Measurements from ENCODE around the gene ILRUN. TPM values are rescaled to one million over a fixed set of nuclear protein-coding genes. Genes with fewer than 3 reads are reported as not detected.
"Not testable (repeated sequence)": the region's sequence is repeated elsewhere in the genome, so short reads cannot be mapped to it uniquely, and the experiment has no call there.

Gene ILRUN
- total RNA-seq, 1 donor from 2014 or later = 56.3 TPM

DNA sequence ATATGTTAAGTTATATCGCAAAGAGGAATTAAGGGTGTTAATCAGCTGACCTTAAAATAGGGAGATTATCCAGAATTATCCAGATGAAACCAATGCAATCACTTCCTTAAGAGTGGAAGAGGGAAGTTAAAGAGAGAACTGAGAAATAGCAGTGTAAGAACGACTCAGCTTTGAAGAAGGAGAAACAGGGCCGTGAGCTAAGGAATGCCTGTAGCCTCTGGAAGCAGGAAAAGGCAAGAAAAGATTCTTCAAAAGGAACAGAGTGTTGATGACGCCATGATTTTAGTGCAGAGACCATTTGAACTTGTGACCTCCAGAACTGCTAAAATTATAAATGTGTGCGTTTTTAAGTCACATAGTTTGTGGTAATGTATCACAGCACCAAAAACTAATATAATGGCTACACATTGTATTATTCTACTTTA lies 32.7 kb downstream of the ILRUN start:
- Mint-ChIP-seq H3K36me3 (ENCODE audit: insufficient read depth) (peaks cover 2% of the 10 kb centered on the region), H3K9me3 (ENCODE audit: low read depth) (no peaks in the 10 kb centered on the region), H3K4me1 (ENCODE audit: low read depth) (peaks cover 27% of the 10 kb centered on the region), H3K27ac (no peak overlapping the region), H3K4me3 (ENCODE audit: low read depth) (no peak overlapping the region), H3K27me3 (no peaks in the 10 kb centered on the region)
- no peak for DNase-seq (ENCODE audit: low spot score, unreplicated experiment)
- TF ChIP-seq, protein P1, sequence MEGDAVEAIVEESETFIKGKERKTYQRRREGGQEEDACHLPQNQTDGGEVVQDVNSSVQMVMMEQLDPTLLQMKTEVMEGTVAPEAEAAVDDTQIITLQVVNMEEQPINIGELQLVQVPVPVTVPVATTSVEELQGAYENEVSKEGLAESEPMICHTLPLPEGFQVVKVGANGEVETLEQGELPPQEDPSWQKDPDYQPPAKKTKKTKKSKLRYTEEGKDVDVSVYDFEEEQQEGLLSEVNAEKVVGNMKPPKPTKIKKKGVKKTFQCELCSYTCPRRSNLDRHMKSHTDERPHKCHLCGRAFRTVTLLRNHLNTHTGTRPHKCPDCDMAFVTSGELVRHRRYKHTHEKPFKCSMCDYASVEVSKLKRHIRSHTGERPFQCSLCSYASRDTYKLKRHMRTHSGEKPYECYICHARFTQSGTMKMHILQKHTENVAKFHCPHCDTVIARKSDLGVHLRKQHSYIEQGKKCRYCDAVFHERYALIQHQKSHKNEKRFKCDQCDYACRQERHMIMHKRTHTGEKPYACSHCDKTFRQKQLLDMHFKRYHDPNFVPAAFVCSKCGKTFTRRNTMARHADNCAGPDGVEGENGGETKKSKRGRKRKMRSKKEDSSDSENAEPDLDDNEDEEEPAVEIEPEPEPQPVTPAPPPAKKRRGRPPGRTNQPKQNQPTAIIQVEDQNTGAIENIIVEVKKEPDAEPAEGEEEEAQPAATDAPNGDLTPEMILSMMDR (IDR thresholded peaks at IDR 0.05; ENCODE audit: unreplicated experiment) = no peak

DNA sequence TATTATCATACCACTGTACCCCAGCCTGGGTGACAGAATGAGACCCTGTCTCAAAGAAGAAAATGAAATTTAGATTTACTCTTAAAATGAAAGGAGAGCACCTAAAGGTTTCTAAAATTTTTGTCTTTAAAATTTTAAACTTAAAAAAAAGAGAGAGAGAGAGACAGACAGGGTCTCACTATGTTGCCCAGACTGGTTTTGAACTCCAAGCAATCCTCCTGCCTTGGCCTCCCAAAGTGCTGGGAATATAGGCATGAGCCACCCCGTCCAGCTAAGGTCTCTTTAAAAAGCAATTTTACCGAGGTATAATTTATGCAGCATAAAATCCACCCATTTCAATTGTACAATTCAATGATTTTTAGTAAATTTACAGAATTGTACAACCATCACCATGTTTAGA lies 33.2 kb downstream of the ILRUN start:
- DNase-seq (ENCODE audit: low spot score, unreplicated experiment) = no peak
- Mint-ChIP-seq H3K4me3 (ENCODE audit: low read depth) (no peak overlapping the region), H3K36me3 (ENCODE audit: insufficient read depth) (peaks cover 2% of the 10 kb centered on the region), H3K27me3 (no peaks in the 10 kb centered on the region), H3K27ac (no peak overlapping the region), H3K4me1 (ENCODE audit: low read depth) (peaks cover 28% of the 10 kb centered on the region), H3K9me3 (ENCODE audit: low read depth) (no peaks in the 10 kb centered on the region)
- TF ChIP-seq, protein P1 (IDR thresholded peaks at IDR 0.05; ENCODE audit: unreplicated experiment) = no peak

DNA sequence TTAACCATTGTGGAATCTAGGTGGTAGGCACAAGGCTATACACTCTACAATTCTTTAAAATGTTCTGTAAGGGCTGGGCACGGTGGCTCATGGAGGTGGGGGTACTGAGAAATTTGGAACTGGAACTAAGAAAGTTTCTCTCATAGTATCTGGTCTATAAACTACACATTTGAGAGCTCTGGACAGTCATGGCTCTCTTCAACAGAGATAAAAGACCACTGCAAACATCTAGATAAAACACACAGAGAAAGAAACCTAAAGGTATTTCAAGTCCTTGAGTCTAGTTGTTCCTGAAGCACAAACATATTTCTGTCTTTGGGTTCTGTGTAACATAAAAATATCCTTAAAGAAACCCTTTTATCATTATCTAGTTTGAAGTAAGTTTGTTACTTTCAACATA lies 35.2 kb downstream of the ILRUN start:
- no peak for DNase-seq (ENCODE audit: low spot score, unreplicated experiment)
- peaks cover 29% of the 10 kb centered on the region for H3K4me1 Mint-ChIP-seq (ENCODE audit: low read depth)
- TF ChIP-seq, protein P1 (IDR thresholded peaks at IDR 0.05; ENCODE audit: unreplicated experiment) = no peak
- H3K4me3 Mint-ChIP-seq (ENCODE audit: low read depth) = no peak overlapping the region
- H3K36me3 Mint-ChIP-seq (ENCODE audit: insufficient read depth) = peaks cover 2% of the 10 kb centered on the region
- H3K27ac Mint-ChIP-seq = no peak overlapping the region
- no peaks in the 10 kb centered on the region for H3K27me3 Mint-ChIP-seq
- no peaks in the 10 kb centered on the region for H3K9me3 Mint-ChIP-seq (ENCODE audit: low read depth)

DNA sequence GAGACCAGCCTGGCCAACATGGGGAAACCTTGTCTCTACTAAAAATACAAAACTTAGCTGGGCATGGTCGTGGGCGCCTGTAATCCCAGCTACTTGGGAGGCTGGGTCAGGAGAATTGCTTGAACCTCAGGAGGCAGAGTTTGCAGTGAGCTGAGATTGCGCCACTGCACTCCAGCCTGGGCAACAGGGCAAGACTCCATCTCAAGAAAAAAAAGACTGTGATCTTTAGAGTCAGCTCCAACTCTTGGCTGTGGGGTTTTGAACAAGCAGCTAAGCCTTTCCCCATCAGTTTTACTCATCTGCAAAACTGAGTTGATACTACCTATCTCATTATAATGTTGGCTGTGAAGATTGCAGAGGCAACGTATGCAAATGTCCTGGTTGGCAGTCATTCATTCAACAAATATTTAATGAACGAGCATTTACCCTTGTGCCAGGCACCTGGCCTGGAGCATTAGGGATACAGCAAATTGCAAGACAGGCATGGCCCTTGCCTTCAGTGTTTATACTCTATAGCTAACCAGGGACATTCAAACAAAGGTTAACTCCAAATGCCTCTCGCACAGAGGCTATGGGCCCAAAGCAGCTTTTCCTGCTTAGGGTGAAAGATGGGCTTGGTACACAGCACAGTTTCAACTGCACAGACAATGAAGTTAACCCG lies 37.8 kb downstream of the ILRUN start:
- Mint-ChIP-seq H3K36me3 (ENCODE audit: insufficient read depth) (peaks cover 5% of the 10 kb centered on the region), H3K4me1 (ENCODE audit: low read depth) (peaks cover 29% of the 10 kb centered on the region), H3K4me3 (ENCODE audit: low read depth) (no peak overlapping the region), H3K27ac (peak overlapping the region; percentile 59), H3K27me3 (no peaks in the 10 kb centered on the region), H3K9me3 (ENCODE audit: low read depth) (no peaks in the 10 kb centered on the region)
- no peak for DNase-seq (ENCODE audit: low spot score, unreplicated experiment)
- TF ChIP-seq, protein P1 (IDR thresholded peaks at IDR 0.05; ENCODE audit: unreplicated experiment) = no peak

DNA sequence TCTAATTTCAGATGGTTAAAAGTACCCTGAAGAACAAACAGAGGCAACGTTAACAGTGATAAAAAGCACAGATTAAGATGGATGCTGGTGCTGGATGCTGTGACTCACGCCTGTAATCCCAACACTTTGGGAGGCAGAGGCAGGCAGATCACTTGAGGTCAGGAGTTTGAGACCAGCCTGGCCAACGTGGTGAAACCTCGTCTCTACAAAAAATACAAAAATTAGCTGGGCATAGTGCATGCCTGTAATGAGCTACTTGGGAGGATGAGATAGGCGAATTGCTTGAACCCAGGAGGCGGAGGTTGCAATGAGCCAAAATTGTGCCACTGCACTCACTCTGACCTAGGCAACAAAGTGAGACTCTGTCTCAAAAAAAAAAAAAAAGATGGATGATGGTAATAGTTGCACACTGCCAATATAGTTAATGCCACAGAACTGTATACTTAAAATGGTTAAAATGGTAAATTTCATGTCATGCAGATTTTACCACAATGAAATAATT lies 38.5 kb downstream of the ILRUN start:
- H3K27me3 Mint-ChIP-seq; H3K4me3 Mint-ChIP-seq (ENCODE audit: low read depth); DNase-seq (ENCODE audit: low spot score, unreplicated experiment); H3K9me3 Mint-ChIP-seq (ENCODE audit: low read depth); H3K36me3 Mint-ChIP-seq (ENCODE audit: insufficient read depth): not testable (repeated sequence)
- Mint-ChIP-seq H3K4me1 (ENCODE audit: low read depth) (peaks cover 28% of the 10 kb centered on the region), H3K27ac (peak overlapping the region; percentile 93)

Measured in progenitor cell of endocrine pancreas (in vitro differentiated cells).